Smooth muscle cell (in vitro differentiated cells): ENCODE data around the gene HIBADH. TPM values are rescaled to one million over a fixed set of nuclear protein-coding genes. Genes with fewer than 3 reads are reported as not detected.

ENCODE experiments used
- DNase-seq: peaks from one replicate; lab custom pipeline; 2025; ENCODE audit not compliant: unreplicated experiment; lab: John Stamatoyannopoulos, UW
- H2AFZ ChIP-seq: fragments of 200-600 bp; sonication (generic); 2 replicates; pipeline ENCODE4 v1.6.0; 2016; ENCODE audit warnings: antibody characterized with exemption, low read depth, mild to moderate bottlenecking
- H3F3A ChIP-seq: fragments of 200-600 bp; sonication (generic); 2 replicates; pipeline ENCODE4 v1.6.0; 2017; ENCODE audit warnings: antibody characterized with exemption, low read depth
- H3K27ac ChIP-seq: fragments of 200-600 bp; sonication (generic); 2 replicates; pipeline ENCODE4 v1.5.1; 2016; ENCODE audit warnings: low read depth, mild to moderate bottlenecking
- H3K27me3 ChIP-seq: fragments of 200-600 bp; sonication (generic); 2 replicates; pipeline ENCODE4 v1.6.1; 2016; ENCODE audit warnings: low read depth, mild to moderate bottlenecking
- H3K36me3 ChIP-seq: fragments of 200-600 bp; sonication (generic); 2 replicates; pipeline ENCODE4 v1.5.1; 2016; ENCODE audit warnings: low read depth
- H3K4me1 ChIP-seq: fragments of 200-600 bp; sonication (generic); 2 replicates; pipeline ENCODE4 v1.5.1; 2016; ENCODE audit warnings: low read depth
- H3K4me2 ChIP-seq: fragments of 200-600 bp; sonication (generic); 2 replicates; pipeline ENCODE4 v1.6.0; 2016; ENCODE audit warnings: mild to moderate bottlenecking
- H3K4me3 ChIP-seq: fragments of 200-600 bp; sonication (generic); 2 replicates; pipeline ENCODE4 v1.5.1; 2016; ENCODE audit warnings: mild to moderate bottlenecking
- H3K79me2 ChIP-seq: fragments of 200-600 bp; sonication (generic); 2 replicates; pipeline ENCODE4 v1.6.0; 2016; ENCODE audit warnings: low read depth, mild to moderate bottlenecking
- H3K9ac ChIP-seq: fragments of 200-600 bp; sonication (generic); 2 replicates; pipeline ENCODE4 v1.6.0; 2016; ENCODE audit warnings: low read depth
- H3K9me3 ChIP-seq: fragments of 200-600 bp; sonication (generic); replicated peaks from 2 replicates; pipeline ENCODE4 v1.5.1; 2016; ENCODE audit warnings: low read depth
- H4K20me1 ChIP-seq: fragments of 200-600 bp; sonication (generic); 2 replicates; pipeline ENCODE4 v1.6.0; 2016; ENCODE audit warnings: low read depth
- WGBS: methylation state at CpG from one replicate; pipeline ENCODE4 v1.1.7; 2016; ENCODE audit warnings: low lambda C conversion rate; 5-methylcytosine and 5-hydroxymethylcytosine counted together
- polyA plus RNA-seq: library from polyadenylated mRNA; unstranded; fragments of >200 nt; fragmentation: Nextera tagmentation; extraction: Ambion mirVana; gene quantifications from 2 replicates; pipeline ENCODE4 v1.2.1, GENCODE V29; 2016
- total RNA-seq: library from RNA; depleted of rRNA; stranded (reverse); fragments of >200 nt; gene quantifications from 2 replicates; pipeline ENCODE4 v1.2.3, GENCODE V29; 2014
- TF ChIP-seq, protein P1 (sequence below): fragments of 200-600 bp; sonication (generic); IDR thresholded peaks from 2 replicates; pipeline ENCODE4 v1.5.1; 2017; ENCODE audit warnings: borderline replicate concordance, mild to moderate bottlenecking, antibody characterized with exemption; ENCODE audit not compliant: insufficient read depth, poor library complexity, severe bottlenecking

The HIBADH gene
- total and polyA plus RNA-seq, 2 experiments from 2014 or later = 16.1 to 24.4 TPM

DNA sequence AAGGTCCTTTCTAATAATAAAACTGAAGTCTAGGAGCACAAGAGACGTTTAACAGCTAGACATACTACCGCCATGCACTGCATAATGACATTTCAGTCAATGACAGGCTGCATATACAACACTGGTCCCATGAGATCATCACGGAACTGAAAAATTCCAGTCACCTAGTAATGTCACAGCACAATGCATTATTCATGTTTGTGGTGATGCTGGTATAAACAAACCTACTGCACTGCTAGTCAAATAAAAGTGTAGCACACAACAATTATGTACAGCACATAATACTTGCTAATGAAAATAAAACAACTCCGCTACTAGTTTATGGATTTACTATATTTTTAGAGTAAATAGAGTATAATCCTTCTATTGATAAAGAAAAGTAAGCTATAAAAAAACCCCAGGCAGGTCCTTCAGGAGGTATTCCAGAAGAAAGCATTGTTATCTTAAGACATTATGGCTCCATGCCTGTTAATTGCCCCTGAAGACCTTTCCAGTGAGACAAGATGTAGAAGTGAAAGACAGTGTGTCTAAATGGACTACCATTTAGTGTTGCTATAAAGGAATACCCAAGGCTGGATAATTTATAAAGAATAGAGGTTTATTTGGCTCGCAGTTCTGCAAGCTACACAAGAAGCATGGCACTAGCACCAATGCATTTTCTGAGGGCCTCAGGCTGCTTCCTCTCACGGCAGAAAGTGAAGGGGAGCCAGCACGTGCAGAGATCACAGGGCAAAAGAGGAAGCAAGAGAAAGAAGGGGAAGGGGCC lies 47.1 kb downstream of the HIBADH start:
- Histone ChIP-seq H3K27ac (no peak overlapping the region), H3K79me2 (peaks cover 15% of the 10 kb centered on the region), H3K27me3 (no peaks in the 10 kb centered on the region), H3F3A (no peaks in the 10 kb centered on the region), H3K4me3 (no peak overlapping the region), H3K4me1 (no peaks in the 10 kb centered on the region), H3K4me2 (no peak overlapping the region), H3K9ac (no peak overlapping the region), H3K36me3 (peaks cover 7% of the 10 kb centered on the region), H2AFZ (no peak overlapping the region), H3K9me3 (peaks cover 10% of the 10 kb centered on the region), H4K20me1 (no peaks in the 10 kb centered on the region)
- DNase-seq = no peak
- TF ChIP-seq, protein P1, sequence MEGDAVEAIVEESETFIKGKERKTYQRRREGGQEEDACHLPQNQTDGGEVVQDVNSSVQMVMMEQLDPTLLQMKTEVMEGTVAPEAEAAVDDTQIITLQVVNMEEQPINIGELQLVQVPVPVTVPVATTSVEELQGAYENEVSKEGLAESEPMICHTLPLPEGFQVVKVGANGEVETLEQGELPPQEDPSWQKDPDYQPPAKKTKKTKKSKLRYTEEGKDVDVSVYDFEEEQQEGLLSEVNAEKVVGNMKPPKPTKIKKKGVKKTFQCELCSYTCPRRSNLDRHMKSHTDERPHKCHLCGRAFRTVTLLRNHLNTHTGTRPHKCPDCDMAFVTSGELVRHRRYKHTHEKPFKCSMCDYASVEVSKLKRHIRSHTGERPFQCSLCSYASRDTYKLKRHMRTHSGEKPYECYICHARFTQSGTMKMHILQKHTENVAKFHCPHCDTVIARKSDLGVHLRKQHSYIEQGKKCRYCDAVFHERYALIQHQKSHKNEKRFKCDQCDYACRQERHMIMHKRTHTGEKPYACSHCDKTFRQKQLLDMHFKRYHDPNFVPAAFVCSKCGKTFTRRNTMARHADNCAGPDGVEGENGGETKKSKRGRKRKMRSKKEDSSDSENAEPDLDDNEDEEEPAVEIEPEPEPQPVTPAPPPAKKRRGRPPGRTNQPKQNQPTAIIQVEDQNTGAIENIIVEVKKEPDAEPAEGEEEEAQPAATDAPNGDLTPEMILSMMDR = no peak
- 87% methylated on average over 7 of the region's 7 CpGs for WGBS

DNA sequence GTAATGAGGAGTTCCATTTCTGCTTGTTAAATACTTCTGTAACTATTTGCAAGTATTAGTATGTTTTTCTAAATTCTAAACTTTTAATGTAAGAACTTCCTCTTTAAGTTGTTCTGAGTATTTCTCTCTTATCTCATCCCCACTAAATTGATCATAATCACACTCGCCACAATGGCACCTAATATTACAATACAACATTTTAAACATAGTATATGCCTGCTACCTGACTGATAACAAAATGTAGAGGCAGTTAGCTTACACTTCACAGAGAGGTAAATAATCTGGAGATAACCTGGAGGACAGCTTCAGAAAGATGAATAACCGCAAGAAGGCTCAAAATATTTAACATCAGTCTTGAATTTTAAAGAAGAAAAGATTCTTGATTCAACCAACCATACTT lies 48.6 kb downstream of the HIBADH start:
- Histone ChIP-seq H3F3A (no peaks in the 10 kb centered on the region), H3K36me3 (no peaks in the 10 kb centered on the region), H2AFZ (no peak overlapping the region), H3K27me3 (no peaks in the 10 kb centered on the region), H3K27ac (no peak overlapping the region), H3K4me2 (no peak overlapping the region), H4K20me1 (no peaks in the 10 kb centered on the region), H3K9me3 (no peaks in the 10 kb centered on the region), H3K79me2 (peaks cover 6% of the 10 kb centered on the region), H3K4me1 (peaks cover 5% of the 10 kb centered on the region), H3K9ac (no peak overlapping the region), H3K4me3 (no peak overlapping the region)
- TF ChIP-seq, protein P1 = no peak
- no peak for DNase-seq
- 94% methylated on average over 2 of the region's 2 CpGs for WGBS

DNA sequence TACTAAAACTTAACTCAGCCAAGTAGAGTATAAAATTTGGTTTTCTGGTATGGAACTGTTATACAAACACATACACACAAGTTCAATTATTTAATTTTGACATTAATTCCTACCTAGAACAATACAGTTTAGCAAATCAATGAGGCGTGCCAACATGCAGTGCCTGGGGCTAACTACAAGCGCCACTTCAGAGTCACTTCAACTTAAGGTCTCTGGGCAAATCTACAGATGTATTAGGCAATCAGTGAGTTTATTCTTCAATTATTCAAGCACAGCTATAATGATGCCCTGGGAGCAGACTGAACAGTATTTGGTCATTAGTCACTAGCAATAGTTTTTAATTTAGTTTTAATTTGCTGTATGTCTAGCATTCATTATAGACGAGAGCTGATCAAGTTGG lies 51.6 kb downstream of the HIBADH start:
- Histone ChIP-seq H3K4me1 (peaks cover 11% of the 10 kb centered on the region), H2AFZ (no peak overlapping the region), H3K9ac (no peak overlapping the region), H3K27ac (no peak overlapping the region), H3K36me3 (no peaks in the 10 kb centered on the region), H3F3A (peaks cover 5% of the 10 kb centered on the region), H3K9me3 (no peaks in the 10 kb centered on the region), H3K79me2 (peaks cover 6% of the 10 kb centered on the region), H4K20me1 (no peaks in the 10 kb centered on the region), H3K27me3 (no peaks in the 10 kb centered on the region), H3K4me2 (no peak overlapping the region), H3K4me3 (no peak overlapping the region)
- WGBS = 95% methylated on average over 3 of the region's 3 CpGs
- TF ChIP-seq, protein P1 = no peak
- DNase-seq = no peak
